GM06990 (cell line): ENCODE results near the gene RARG.

ENCODE experiments used
- DNase-seq: peaks from one replicate; pipeline ENCODE4 v3.0.0-alpha.2; 2011; ENCODE audit not compliant: insufficient read length; ENCODE audit errors: extremely low read depth
- H3K27me3 ChIP-seq: replicated peaks from 2 replicates; pipeline ENCODE4 v1.6.0; 2011; ENCODE audit warnings: low read length; ENCODE audit not compliant: control insufficient read depth, insufficient read depth
- H3K36me3 ChIP-seq: 2 replicates; pipeline ENCODE4 v1.5.1; 2011; ENCODE audit warnings: low read length; ENCODE audit not compliant: control insufficient read depth, insufficient read depth
- H3K4me3 ChIP-seq: replicated peaks from 2 replicates; pipeline ENCODE4 v1.5.1; 2011; ENCODE audit warnings: low read depth, mild to moderate bottlenecking, control low read depth, low read length
- TF ChIP-seq, protein P1 (sequence below): IDR thresholded peaks from 2 replicates; pipeline ENCODE4 v1.5.1; 2011; ENCODE audit warnings: low read length, control low read depth, mild to moderate bottlenecking, inconsistent platforms; ENCODE audit not compliant: insufficient read depth, poor library complexity, severe bottlenecking

The RARG gene

DNA sequence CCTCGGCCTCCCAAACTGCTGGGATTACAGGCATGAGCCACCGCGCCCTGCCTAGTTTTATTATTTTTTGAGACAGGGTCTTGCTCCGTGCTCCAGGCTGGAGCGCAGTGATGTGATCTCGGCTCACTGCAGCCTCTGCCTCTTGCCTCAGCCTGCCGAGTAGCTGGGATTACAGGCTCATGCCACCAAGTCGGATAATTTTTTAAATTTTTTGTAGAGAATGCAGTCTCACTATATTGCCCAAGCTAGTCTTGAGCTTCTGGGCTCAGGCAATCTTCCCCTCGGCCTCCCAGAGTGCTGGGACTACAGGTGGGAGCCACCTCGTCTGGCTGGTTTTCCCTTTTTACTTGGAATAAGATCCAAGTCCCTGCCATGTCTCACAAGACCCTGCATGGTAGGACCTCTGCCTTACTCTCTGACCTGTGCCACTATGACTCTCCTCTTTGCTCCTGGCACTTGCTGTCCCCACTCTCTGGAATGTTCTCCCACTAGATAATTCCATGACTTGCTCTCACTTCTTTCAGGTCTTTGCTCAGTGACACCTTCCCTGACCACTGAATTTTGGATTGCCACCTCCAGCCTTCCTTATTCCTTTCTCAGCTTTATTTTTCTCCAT lies 7.7 kb upstream of the RARG start:
- no peaks in the 10 kb centered on the region for H3K27me3 ChIP-seq
- H3K36me3 ChIP-seq, result no peaks in the 10 kb centered on the region
- no peak overlapping the region for H3K4me3 ChIP-seq
- DNase-seq, result no peak
- TF ChIP-seq, protein P1, sequence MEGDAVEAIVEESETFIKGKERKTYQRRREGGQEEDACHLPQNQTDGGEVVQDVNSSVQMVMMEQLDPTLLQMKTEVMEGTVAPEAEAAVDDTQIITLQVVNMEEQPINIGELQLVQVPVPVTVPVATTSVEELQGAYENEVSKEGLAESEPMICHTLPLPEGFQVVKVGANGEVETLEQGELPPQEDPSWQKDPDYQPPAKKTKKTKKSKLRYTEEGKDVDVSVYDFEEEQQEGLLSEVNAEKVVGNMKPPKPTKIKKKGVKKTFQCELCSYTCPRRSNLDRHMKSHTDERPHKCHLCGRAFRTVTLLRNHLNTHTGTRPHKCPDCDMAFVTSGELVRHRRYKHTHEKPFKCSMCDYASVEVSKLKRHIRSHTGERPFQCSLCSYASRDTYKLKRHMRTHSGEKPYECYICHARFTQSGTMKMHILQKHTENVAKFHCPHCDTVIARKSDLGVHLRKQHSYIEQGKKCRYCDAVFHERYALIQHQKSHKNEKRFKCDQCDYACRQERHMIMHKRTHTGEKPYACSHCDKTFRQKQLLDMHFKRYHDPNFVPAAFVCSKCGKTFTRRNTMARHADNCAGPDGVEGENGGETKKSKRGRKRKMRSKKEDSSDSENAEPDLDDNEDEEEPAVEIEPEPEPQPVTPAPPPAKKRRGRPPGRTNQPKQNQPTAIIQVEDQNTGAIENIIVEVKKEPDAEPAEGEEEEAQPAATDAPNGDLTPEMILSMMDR, result no peak

DNA sequence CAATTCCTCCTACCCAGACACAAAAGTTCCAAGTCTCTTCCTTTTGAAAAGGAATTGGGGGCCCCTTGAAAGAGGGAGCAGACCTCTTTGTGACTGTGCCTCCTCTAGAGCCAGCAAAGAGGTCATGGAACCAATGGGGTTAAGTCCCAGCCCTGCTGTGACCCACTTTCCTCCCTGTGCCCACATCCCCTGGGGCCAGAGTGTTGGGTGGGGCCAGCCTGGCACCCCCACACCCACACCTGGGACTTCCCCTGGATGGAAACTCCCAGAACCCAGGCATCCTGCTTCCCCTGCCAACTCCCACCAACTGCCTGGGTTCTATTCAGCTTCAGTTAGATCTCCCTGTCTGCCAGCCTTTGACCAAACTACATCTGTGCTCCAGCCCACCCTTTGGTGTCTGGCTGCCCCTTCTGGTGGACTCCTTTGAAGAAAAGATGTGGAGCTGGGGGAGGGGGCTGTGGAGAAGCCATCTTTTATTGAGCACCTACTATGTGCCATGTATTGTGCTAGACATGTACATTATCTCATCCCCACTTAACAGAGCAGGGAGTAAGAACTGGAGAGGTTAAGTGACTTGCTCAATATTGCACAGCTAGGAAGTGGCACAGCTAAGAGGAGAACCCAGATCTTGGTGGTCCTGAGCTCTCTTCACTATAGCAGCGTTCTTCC lies 4.6 kb upstream of the RARG start:
- no peak overlapping the region for H3K4me3 ChIP-seq
- TF ChIP-seq, protein P1, result no peak
- no peaks in the 10 kb centered on the region for H3K36me3 ChIP-seq
- H3K27me3 ChIP-seq, result no peaks in the 10 kb centered on the region; the same call in 1 of the 2 replicates
- DNase-seq, result no peak

DNA sequence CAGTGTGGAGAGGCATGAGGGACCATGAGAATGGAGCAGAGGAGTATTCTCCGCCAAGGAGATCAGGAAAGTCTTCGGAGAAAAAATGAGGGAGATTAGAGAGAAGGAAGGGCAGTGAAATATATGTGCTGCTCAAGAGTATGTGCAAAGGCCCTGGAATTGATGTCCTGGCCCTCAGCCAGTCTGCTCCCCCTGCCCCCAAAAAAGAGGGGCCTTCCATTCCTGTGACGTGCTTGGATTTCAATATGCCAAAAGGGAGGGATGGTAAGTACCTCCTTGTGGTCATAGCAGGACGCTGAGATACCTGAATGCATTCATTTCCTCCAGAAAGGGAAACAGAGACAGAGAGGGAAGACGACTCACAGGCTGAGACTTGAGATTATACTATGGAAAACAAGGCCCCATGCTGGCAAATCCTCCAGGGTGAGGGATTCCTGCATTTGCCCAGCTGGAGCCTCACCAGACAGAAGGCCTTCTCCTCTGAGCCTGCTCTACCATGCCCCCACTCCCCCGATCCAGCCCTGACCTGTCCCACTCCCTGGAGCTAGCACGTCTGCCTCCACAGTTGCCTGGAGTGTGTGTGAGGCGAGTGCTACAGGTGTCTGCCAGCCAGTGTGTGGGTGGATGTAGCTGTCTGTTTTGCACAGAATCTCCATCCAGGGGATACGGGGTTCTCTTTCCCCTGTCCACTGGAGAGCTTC lies 3.9 kb upstream of the RARG start:
- DNase-seq, result no peak
- TF ChIP-seq, protein P1, result no peak
- no peaks in the 10 kb centered on the region; the same call in 1 of the 2 replicates for H3K27me3 ChIP-seq

DNA sequence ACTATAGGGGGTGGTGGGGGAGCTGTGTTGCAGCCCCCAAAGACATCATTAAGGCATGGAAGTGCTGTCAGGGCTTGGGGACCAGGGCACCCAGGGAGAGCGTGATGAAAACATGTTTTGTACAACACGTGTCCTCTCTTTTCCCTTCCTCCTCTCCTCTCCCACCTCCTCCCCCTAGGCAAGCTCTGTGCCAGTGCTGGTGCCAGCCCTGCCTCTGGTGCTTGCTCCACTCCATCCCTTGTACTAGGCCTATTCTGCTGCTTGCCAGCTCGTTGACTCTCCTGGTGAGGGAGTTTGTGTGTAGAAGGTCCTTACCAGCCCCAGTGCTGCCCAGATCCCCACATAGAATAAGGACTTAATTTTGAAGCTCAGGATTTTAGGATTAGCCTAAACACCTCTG lies 3.2 kb upstream of the RARG start:
- H3K27me3 ChIP-seq, result no peaks in the 10 kb centered on the region; the same call in 1 of the 2 replicates
- TF ChIP-seq, protein P1, result no peak
- no peak for DNase-seq
- no peak overlapping the region for H3K4me3 ChIP-seq
- no peaks in the 10 kb centered on the region for H3K36me3 ChIP-seq

More for the DNA sequence above, 3.9 kb upstream of the RARG start:
- Histone ChIP-seq H3K4me3 (no peak overlapping the region), H3K36me3 (no peaks in the 10 kb centered on the region)

DNA sequence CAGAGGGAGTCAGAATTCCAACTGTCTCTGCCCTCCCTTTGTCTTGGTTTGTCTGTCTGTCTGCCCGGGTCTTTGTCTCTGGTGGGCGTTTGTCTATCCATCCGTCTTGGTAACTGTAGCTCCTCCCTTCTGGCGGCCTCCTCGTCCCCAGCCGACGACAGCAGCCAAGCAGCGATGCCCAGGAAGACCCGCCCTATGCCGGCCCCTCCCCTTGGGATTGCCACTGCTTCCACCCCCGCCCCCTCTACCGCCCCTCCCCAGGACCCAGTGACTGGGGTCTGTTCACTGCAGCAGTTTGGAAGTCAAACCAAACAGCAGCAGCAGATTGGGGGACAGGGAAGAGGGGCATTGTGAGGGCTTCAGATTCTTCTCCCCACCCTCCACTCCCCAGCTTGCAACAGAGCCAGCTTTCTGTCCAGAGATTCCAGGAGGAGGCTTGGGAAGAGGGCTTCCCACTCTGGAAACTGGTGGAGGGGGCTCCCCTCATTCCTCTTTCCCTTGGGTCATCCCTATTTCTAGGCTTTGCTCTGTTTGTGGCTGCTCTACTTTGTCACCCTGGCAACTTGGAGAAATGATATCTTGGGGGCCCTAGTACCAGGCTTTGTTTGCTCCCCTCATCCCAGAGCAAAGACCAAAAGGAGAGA lies 2.4 kb upstream of the RARG start:
- Histone ChIP-seq H3K4me3 (no peak overlapping the region), H3K27me3 (no peaks in the 10 kb centered on the region; the same call in 1 of the 2 replicates), H3K36me3 (no peaks in the 10 kb centered on the region)
- DNase-seq, result no peak
- TF ChIP-seq, protein P1, result no peak
